HAP-1 (cell line): Measurements from ENCODE around the gene BIN2.
"Not testable (repeated sequence)": the region's sequence is repeated elsewhere in the genome, so short reads cannot be mapped to it uniquely, and the experiment has no call there.

Source experiments
- DNase-seq, 2 experiments: peaks; one replicate each; pipeline ENCODE4 v3.0.0-alpha.2; 2016 to 2020; ENCODE audit warnings: low spot score in 2 of 2
- H3K27me3 ChIP-seq: fragments of 250-450 bp; sonication (Bioruptor Pico); 2 replicates; pipeline ENCODE4 v1.5.1; 2020; ENCODE audit warnings: low read depth, mild to moderate bottlenecking, moderate library complexity
- H3K36me3 ChIP-seq: fragments of 250-450 bp; sonication (Bioruptor Pico); replicated peaks from 2 replicates; pipeline ENCODE4 v1.5.1; 2020; ENCODE audit warnings: mild to moderate bottlenecking
- H3K4me1 ChIP-seq: fragments of 250-450 bp; sonication (Bioruptor Pico); 2 replicates; pipeline ENCODE4 v1.5.1; 2020; ENCODE audit warnings: mild to moderate bottlenecking
- H3K4me3 ChIP-seq: fragments of 250-450 bp; sonication (Bioruptor Pico); 2 replicates; pipeline ENCODE4 v1.5.1; 2020; ENCODE audit warnings: mild to moderate bottlenecking, moderate library complexity
- H3K9me3 ChIP-seq: fragments of 250-450 bp; sonication (Bioruptor Pico); 2 replicates; pipeline ENCODE4 v1.5.1; 2020; ENCODE audit warnings: mild to moderate bottlenecking, moderate library complexity
- in situ Hi-C: fragments of 300-500 bp; cut with MboI; formaldehyde crosslinking; loops from 3 replicates; pipeline ENCODE4 v1.14.3; 2020; ENCODE audit warnings: low sequenced_read_pairs, inconsistent platforms, mixed read lengths

BIN2 gene

GRCh38 chr12:51337336-51337735 is 13.4 kb upstream of the BIN2 start:
- not testable (repeated sequence) for H3K4me1 ChIP-seq, DNase-seq, H3K36me3 ChIP-seq, H3K9me3 ChIP-seq, H3K27me3 ChIP-seq, H3K4me3 ChIP-seq
- in situ Hi-C loops = loop anchor here (25.0 kb wide), 1 partner anchor 525 kb away; no protein-coding TSS in a partner anchor

GRCh38 chr12:51335931-51336330 is 12.0 kb upstream of the BIN2 start:
- Histone ChIP-seq H3K9me3 (0 out of 2 replicates have a peak, but pooled peaks cover 3% of the 10 kb centered on the region), H3K4me1 (peaks cover 7% of the 10 kb centered on the region; the same call in 1 of the 2 replicates), H3K27me3 (no peaks in the 10 kb centered on the region), H3K4me3 (no peak overlapping the region), H3K36me3 (no peaks in the 10 kb centered on the region)
- in situ Hi-C loops = loop anchor here (25.0 kb wide), 1 partner anchor 524 kb away; no protein-coding TSS in a partner anchor
- no peak for DNase-seq

DNA sequence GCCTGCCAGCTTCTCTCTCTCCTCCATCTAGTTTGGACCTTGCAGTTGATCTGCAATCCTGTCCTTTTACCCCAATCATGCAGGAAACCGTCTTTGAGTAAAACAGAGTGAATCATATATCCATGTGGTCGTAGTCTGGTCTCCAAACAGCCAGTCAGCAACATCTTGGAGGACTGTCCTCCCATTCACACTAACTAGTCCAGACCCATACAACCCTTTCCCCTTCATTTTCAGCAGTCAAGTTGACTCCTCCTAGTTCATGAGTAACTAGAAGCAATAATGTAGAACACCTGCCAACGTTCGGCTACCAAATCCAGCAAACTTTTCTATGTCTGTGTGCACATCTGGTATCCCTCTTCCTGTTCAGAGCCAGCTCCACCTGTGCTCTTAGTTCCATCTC is 10.8 kb upstream of the BIN2 start:
- 0 out of 2 replicates have a peak, but pooled peaks cover 3% of the 10 kb centered on the region for H3K9me3 ChIP-seq
- no peak for DNase-seq
- in situ Hi-C loops = loop anchor here (25.0 kb wide), 1 partner anchor 522 kb away; no protein-coding TSS in a partner anchor
- no peaks in the 10 kb centered on the region for H3K27me3 ChIP-seq
- H3K4me3 ChIP-seq = no peak overlapping the region
- H3K36me3 ChIP-seq = no peaks in the 10 kb centered on the region
- H3K4me1 ChIP-seq = peaks cover 7% of the 10 kb centered on the region; the same call in 1 of the 2 replicates

GRCh38 chr12:51333536-51333935 is 9.6 kb upstream of the BIN2 start:
- H3K4me3 ChIP-seq = no peak overlapping the region

DNA sequence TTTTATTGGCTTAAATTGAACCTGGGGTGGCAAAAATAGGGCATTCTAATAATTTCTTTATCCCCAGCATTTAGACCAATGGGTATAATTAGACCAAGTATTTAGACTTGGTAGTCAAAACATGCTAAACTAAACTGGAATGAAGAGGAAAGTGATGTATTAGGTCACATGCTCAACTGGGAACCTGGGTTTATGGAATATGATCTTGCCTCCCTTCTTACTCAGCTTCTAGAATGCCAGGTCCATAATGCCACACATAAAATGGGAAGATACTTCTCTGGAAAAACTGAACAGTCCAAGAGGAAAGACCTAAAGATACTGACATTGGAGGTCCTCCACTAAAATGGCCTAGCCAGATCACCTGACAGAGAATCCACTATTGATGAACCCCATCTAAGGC is 6.2 kb upstream of the BIN2 start:
- no peaks in the 10 kb centered on the region for H3K9me3 ChIP-seq
- H3K4me1 ChIP-seq = peaks cover 10% of the 10 kb centered on the region; the same call in 1 of the 2 replicates
- in situ Hi-C loops = loop anchor here (25.0 kb wide), 1 partner anchor 518 kb away; no protein-coding TSS in a partner anchor
- no peak overlapping the region for H3K4me3 ChIP-seq
- H3K27me3 ChIP-seq = no peaks in the 10 kb centered on the region
- no peak for DNase-seq
- no peaks in the 10 kb centered on the region for H3K36me3 ChIP-seq

More at GRCh38 chr12:51333536-51333935, 9.6 kb upstream of the BIN2 start:
- in situ Hi-C loops = loop anchor here (25.0 kb wide), 1 partner anchor 521 kb away; no protein-coding TSS in a partner anchor
- no peak for DNase-seq
- Histone ChIP-seq H3K4me1 (peaks cover 7% of the 10 kb centered on the region; the same call in 1 of the 2 replicates), H3K36me3 (no peaks in the 10 kb centered on the region), H3K9me3 (0 out of 2 replicates have a peak, but pooled peaks cover 3% of the 10 kb centered on the region), H3K27me3 (no peaks in the 10 kb centered on the region)

DNA sequence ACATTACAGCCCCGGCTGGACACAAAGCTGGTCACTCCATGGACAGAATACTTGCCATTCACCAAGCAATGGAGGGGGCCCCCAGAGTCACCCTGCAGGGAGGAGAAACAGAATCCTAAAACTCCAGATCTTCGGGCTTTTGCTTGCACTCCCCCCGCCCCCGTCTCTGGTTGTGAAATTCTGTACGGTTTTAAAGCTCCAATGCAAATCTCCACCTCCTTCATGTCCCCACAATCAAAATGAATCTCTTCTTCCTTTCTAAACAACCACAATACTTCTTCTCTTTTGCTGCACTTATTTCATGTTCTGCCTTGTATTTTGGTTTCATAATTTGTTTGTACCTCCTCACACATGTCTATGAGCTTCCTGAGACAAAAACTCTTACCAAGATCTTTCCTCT is 5.8 kb upstream of the BIN2 start:
- no peak for DNase-seq
- in situ Hi-C loops = loop anchor here (25.0 kb wide), 1 partner anchor 517 kb away; no protein-coding TSS in a partner anchor
- peaks cover 10% of the 10 kb centered on the region; the same call in 1 of the 2 replicates for H3K4me1 ChIP-seq
- no peaks in the 10 kb centered on the region for H3K27me3 ChIP-seq
- H3K36me3 ChIP-seq = no peaks in the 10 kb centered on the region
- H3K4me3 ChIP-seq = no peak overlapping the region
- no peaks in the 10 kb centered on the region for H3K9me3 ChIP-seq

- peaks cover 5% of the 10 kb centered on the region; the same call in 1 of the 2 replicates for H3K4me1 ChIP-seq
- H3K4me3 ChIP-seq = no peak overlapping the region
- DNase-seq = no peak
- H3K36me3 ChIP-seq = no peaks in the 10 kb centered on the region
- H3K27me3 ChIP-seq = no peaks in the 10 kb centered on the region
- H3K9me3 ChIP-seq = no peaks in the 10 kb centered on the region
- in situ Hi-C loops = loop anchor here (25.0 kb wide), 1 partner anchor 516 kb away; no protein-coding TSS in a partner anchor
Observed at GRCh38 chr12:51328587-51328986, 4.6 kb upstream of the BIN2 start.

DNA sequence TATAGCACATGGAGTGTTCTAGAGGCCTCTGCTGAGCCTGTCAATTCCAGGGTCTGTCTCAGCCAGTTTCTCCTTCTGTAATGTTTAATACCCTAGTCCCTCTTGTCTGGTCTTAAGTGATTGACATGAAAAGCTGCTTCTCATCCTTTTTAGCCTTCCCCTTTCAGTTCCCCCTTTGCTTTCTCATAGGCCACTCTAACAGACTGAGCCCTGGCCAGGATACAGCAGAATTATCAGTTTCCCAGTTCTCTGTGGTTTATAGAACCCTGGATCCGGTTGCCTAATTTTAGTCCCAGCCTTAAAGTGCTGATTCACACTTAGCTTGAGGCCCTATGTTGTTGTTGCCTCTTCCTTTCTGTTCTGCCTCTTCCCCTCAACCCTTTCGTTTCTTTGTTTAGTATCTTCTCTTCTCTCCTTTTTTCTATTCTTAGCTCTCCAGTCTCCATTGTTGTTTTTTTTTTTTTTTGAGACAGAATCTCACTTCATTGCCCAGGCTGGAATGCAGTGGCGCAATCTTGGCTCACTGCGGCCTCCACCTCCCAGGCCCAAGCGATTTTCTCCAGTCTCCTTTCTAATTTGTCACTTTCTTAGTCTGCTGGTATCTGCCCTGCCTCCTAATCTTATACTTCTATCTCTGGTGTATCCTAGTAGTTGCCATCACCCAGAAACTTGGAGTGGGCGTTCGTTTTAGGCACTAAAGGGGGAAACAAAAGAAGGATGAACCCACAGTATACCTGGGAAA is 2.9 kb upstream of the BIN2 start:
- Histone ChIP-seq H3K36me3 (no peaks in the 10 kb centered on the region), H3K27me3 (no peaks in the 10 kb centered on the region), H3K4me1 (peaks cover 3% of the 10 kb centered on the region; the same call in 1 of the 2 replicates), H3K4me3 (no peak overlapping the region), H3K9me3 (no peaks in the 10 kb centered on the region)
- no peak for DNase-seq
- in situ Hi-C loops = loop anchor here (25.0 kb wide), 1 partner anchor 515 kb away; no protein-coding TSS in a partner anchor

- Histone ChIP-seq H3K4me1 (peaks cover 18% of the 10 kb centered on the region), H3K27me3 (no peaks in the 10 kb centered on the region), H3K9me3 (no peaks in the 10 kb centered on the region), H3K36me3 (no peaks in the 10 kb centered on the region), H3K4me3 (no peak overlapping the region)
- no peak for DNase-seq
- in situ Hi-C loops = loop anchor here (25.0 kb wide), 1 partner anchor 513 kb away; no protein-coding TSS in a partner anchor
Observed at GRCh38 chr12:51324953-51325352, 979 bp upstream of the BIN2 start.

GRCh38 chr12:51323317-51323960 is 535 bp downstream of the BIN2 start:
- no peak overlapping the region for H3K4me3 ChIP-seq
- no peaks in the 10 kb centered on the region for H3K36me3 ChIP-seq
- no peaks in the 10 kb centered on the region for H3K27me3 ChIP-seq
- in situ Hi-C loops = no loop called here
- DNase-seq = no peak
- no peaks in the 10 kb centered on the region for H3K9me3 ChIP-seq
- H3K4me1 ChIP-seq = peaks cover 31% of the 10 kb centered on the region

DNA sequence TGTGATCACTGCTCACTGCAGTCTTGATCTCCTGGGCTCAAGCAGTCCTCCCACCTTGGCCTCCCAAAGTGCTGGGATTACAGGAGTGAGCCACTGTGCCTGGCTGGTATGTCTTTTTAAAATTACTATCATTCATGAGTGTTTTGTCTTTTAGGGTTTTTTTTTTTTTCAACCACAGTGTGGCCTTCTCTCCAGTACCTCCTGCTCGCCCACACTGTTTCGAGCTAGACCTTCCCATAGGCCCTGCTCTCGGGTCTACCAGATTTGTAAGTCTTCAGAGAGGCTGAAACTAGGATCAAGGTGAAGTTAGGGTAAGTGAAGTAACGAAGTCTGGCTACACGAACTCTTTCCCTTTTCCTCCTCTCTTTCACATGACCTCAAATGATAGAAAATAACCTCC is 1.5 kb downstream of the BIN2 start:
- in situ Hi-C loops = no loop called here
- H3K4me1 ChIP-seq = peaks cover 34% of the 10 kb centered on the region
- no peak overlapping the region for H3K4me3 ChIP-seq
- DNase-seq = no peak
- no peaks in the 10 kb centered on the region for H3K9me3 ChIP-seq
- no peaks in the 10 kb centered on the region for H3K27me3 ChIP-seq
- H3K36me3 ChIP-seq = no peaks in the 10 kb centered on the region

DNA sequence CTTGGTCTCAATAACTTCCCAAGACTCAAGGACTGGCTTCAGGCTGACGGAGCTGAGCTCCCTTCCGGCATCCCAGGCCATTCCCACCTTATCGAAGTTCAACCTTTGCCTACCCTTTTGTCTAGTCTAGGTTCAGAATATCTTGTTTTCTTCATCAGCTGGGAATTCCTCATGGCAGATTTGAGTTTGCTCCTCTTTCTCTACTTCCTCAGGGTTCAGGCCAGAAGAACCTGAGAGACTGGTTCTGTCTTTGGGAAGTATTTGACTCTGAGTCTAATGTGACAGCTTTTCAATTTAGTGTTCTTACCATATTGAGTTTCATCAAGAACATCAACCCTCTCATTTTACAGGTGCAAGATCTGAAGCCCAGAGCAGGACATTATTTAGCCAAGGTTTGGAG is 2.1 kb downstream of the BIN2 start:
- no peak for DNase-seq
- Histone ChIP-seq H3K36me3 (no peaks in the 10 kb centered on the region), H3K27me3 (no peaks in the 10 kb centered on the region), H3K4me3 (no peak overlapping the region), H3K9me3 (no peaks in the 10 kb centered on the region), H3K4me1 (peaks cover 31% of the 10 kb centered on the region)
- in situ Hi-C loops = no loop called here

DNA sequence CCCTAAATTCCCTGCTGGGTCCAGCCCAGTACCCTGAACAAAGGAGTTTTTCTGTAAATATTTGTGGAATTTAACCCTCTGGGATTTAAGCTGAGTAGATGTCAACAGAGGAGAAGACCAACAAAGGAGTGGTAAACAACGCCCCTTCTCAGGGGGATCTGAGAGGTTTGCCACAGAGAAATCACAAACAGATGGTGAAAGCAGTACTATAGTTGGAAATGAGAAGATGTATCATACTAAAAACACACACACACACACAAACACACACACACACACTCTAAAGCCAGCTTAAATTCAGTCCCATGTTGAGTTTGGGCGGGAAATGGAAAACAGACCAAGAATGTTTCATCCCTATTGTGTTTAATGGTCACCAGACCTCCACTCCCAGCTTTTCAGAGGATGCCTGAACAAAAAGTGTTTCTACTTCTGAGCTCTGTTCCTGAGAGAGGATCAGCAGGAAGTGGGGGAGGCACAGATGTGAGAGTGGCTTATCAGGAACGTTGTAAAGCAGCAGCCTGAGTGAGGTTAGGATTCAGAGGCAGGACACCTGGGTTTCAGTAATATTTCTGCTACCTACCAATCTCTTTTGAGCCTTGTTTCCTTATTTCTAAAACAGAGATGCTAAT is 3.2 kb downstream of the BIN2 start:
- Histone ChIP-seq H3K4me1 (peaks cover 31% of the 10 kb centered on the region), H3K36me3 (no peaks in the 10 kb centered on the region), H3K4me3 (no peak overlapping the region), H3K27me3 (no peaks in the 10 kb centered on the region), H3K9me3 (no peaks in the 10 kb centered on the region)
- DNase-seq = peak in 1 of 2 experiments; percentile 62
- in situ Hi-C loops = no loop called here
